T-helper 1 cell (primary cell): Measurements from ENCODE around the gene GFOD2.
"Not testable (repeated sequence)": the region's sequence is repeated elsewhere in the genome, so short reads cannot be mapped to it uniquely, and the experiment has no call there.

Source experiments
- DNase-seq, 5 donors: peaks; one replicate each; pipeline ENCODE4 v3.0.0-alpha.2; 2012 to 2020
- total RNA-seq, 4 donors: gene quantifications; one replicate each; lab custom pipeline; 2026; lab: John Stamatoyannopoulos, UW

Gene GFOD2, protein sequence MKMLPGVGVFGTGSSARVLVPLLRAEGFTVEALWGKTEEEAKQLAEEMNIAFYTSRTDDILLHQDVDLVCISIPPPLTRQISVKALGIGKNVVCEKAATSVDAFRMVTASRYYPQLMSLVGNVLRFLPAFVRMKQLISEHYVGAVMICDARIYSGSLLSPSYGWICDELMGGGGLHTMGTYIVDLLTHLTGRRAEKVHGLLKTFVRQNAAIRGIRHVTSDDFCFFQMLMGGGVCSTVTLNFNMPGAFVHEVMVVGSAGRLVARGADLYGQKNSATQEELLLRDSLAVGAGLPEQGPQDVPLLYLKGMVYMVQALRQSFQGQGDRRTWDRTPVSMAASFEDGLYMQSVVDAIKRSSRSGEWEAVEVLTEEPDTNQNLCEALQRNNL
- 14.5 to 22.9 (median 19.3) reads per million in 4 donors for total RNA-seq

DNA sequence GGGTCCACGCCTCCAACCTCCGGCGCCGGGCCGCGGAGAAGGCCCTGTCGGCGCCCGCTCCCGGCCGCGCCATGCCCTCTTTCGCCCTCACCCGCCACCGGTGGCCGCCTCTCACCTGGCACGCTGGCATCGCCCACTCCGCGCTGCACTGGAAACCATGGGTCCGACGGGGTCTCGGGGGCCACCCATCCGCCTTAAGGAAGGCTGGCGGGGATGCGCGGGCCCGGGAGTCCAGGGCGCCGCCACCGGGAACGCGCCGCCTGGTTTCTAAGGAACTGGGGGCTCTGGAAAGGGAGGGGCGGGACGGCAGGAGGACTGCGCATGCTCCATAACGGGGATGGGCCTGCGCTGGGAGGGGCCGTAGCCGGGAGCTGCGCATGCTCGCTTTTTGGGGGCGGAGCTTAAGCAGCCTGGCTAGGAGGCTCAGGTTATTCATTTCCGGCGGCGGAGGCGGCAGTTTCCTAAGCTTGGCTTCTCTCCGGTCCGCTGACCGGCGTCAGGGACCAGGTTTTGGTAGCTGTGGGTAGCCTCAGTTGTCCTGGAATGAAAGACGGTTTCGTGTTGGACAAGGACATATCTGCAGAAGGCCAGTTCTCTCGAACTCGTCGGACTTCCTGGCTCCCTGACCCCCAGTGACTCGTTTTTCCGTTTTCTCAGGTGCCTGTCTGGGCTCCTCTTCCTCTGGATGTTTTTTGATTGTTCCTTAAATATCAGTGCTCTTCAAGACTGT is at the start of gene GFOD2:
TSS of gene GFOD2 (minus strand) at position 269 of the 730 bp plus-strand sequence. CDS start 33,601 bp downstream, outside the sequence.
- peak; percentile 94 to 99 (median 97) for DNase-seq

DNA sequence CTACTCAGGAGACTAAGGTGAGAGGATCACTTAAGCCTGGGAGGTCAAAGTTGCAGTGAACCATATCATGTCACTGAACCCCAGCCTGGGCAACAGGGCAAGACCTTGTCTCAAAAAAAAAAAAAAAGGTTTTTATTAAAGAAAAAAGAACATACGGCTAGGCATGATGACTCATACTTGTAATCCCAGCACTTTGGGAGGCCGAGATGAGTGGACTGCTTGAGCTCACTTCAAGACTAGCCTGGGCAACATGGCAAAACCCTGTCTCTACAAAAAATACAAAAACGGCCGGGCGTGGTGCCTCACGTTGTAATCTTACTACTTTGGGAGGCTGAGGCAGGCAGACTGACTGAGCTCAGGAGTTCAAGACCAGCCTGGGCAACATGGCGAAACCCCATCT is 48.8 kb upstream of the GFOD2 start:
- no peak for DNase-seq

DNA sequence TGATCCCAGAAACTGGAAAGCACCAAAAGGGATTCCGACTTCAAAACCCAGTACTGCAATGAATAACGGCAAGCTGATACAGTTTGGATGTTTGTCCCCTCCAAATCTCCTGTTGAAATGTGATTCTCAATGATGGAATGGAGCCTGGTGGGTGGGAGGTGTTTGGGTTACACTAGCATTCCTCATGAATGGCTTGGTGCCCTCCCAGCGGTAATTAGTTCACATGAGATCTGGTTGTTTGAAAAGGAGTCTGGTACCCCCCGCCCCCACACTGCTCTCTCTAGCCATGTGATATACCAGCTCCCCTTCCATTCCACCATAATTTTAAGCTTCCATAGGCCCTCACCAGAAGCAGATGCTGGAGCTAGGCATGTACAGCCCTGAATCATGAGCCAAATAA is 47.2 kb upstream of the GFOD2 start:
- no peak for DNase-seq

DNA sequence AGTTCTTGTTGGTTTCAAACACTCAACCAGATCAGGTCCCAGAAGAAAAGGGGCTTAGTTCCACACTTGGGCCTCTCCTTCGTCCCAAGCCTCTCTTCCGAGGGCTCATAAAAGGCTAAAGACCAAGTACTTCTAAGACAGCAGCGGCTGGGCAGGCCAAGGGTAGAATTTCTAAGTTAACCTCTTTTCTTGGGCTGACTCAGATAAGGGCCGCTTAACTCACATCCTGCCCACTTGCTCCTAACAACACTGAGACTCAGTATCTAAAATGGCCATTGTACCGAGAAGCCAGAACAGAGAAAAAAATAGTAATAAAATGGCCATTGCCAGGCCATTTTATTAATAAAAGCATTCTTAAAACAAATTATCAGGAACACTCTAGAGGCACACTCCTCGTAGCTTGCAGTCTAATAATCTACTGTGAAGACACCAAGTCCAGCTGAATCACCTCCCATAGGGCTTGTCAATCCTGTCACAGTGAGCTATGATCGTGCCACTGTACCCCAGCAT is 45.1 kb upstream of the GFOD2 start:
- no peak for DNase-seq

DNA sequence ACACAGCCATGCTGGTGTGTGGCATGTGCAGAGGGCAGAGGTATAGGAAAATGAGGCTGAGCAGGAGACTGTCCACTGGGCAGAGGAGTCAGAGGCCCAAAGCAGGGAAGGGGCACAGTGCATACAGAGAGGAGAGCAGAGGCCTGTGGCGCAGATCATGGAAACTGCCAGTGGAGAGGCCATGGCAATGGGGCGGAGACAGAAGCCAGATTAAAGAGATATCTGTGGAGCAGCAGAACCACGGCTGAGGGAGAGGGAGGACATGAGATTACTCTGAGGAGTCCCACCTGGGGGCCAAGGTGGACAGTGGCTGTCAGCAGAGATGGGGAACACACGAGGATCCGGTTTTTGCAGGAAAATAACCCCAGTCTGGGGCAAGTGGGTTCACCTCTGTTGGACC is 44.0 kb upstream of the GFOD2 start:
- no peak for DNase-seq

DNA sequence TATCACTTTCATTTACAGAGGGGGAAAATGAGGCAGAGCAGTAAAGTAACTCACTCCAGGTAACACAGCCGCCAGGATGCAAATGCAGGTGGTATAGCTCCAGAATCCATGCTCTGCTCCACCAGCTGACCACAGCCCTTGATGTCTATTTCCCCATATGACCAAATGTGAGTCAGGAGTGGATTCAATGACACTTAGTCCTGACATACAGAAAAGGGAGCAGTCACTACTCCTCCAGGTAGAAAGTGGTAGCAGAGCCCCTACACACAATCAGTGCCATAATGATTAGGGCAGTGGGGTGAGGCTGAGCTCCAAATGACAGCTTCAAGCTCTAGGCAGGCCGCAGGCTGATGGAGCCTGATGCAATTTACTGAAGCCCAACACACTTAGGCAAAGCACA is 43.3 kb upstream of the GFOD2 start:
- no peak for DNase-seq

DNA sequence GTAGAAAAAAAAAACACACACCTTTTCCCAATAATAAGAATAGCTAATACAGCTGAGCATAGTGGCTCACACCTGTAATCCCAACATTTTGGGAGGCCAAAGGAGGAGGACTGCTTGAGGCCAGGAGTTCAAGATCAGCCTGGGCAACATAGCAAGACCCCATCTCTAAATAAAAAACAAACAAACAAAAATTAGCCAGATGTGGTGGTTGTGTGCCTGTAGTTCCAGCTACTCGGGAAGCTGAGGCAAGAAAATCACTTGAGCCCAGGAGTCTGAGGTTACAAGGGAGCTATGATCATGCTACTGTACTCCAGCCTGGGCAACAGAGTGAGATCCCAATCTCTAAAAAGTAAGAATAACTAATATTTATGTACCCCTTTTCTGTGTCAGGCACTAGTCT is 42.8 kb upstream of the GFOD2 start:
- no peak for DNase-seq

DNA sequence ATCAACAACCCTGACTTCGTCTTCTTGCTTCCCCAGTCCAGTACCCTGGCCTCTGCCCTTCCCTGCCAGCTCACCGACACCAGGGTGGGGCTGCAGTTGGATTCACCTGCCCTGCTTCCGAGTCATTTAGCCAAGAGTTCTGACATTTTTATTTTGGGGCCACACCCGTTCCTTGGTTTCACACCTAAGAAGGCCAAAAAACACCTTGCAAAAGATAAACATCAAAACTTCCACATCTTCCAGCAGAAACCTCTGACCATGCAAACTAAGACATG is 41.8 kb upstream of the GFOD2 start:
- DNase-seq = no peak

DNA sequence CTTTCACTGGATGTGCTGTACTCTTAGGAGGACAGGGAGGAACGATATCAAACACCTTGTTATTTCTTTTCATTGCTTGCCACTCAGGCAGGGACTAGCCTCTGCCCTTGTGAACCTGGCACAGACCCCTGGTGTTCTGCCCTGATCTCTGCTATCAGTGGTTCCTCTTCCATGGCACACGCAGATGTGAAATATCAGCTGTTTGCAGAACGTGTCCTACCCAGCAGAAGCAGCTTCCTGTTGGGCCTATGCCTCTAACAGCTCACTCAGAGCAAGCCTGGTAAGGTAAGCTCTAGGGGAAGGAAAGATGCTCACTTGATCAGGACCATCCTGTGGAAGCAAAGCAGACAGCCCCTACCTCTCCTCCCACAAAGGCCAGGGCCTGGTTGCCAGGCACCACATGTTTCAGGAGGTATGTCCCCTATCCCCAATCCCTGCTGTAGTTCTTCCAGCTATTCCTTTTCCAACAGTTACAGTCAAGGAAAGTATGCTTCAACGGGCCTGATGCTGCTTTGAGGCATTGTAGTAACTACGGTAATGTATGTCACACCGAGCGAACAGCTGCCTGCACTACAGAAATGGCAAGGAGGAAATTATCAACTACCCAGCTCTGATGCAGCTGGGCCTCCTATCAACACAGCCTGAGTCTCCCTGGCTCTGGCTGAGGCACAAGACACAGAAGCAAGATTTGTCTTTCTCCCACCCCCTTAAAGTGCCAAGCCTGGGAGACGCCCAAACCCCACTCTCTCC is 41.3 kb upstream of the GFOD2 start:
- DNase-seq = no peak

DNA sequence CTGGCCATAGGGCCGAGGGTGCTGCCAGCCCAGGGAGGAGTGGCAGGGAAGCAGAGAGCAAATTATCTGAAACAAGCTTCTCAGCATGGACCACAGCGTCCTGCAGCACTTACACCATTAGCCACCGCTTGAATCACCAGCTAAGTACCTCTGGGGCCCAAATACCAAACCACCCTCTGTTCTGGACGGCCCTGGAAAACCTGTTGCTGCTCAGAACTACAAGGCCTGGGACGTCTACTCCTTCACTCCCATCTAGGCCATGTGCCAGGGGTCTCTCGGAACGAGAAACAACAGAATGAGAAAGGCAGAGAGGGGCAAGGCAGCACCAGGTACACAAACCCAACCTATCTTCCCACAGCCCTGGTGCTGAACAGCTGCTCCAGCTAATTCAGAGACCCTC is 39.9 kb upstream of the GFOD2 start:
- no peak for DNase-seq

DNA sequence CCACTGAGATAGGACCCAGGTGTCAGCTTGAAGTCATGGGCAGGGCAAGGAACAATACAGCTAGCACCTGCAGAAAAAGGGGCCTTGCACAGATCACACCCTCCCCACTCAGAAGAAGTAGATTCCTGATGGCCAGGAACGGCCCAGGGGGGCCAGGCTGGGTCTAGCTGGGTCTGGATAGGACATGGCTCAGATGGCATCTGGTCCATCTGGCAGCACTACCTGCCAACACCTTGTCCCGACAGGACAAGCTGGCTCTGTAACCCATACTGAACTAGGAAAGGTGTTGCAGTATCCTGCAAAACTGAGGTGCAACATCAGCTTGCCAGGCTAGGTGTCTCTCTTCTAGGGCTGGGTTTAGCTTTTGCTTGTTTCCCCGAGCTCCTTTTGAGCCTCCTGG is 38.9 kb upstream of the GFOD2 start:
- DNase-seq = no peak

DNA sequence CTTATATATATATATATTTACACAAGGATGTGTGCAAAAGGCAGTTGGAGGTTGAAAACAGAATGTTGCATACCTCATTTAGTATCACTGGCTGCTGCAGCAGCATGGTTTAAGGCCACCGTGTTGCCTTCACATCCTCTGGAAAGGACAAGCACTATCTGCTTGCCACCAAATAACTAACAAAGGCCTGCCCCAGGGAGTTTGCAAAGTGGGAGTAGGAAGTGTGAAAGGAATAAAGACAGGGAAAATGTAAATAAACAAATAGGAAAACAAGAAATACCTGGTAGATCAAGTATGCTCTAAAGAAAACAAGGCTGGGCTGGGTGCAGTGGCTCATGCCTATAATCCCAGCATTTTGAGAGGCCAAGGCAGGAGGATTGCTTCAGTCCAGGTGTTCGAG is 33.5 kb upstream of the GFOD2 start:
- DNase-seq = no peak

DNA sequence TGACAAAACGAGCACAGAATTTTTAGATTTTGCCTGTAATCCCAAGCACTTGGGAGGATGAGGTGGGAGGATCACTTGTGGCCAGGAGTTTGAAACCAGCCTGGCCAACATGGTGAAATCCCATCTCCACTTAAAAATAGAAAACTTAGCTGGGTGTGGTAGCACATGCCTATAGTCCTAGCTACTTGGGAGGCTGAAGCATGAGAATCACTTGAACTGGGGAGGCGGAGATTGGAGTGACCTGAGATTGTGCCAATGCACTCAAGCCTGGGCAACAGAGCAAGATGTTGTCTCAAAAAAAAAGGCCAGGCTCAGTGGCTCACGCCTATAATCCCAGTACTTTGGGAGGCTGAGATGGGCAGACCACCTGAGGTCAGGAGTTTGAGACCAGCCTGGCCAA is 32.2 kb upstream of the GFOD2 start:
- DNase-seq = not testable (repeated sequence)

DNA sequence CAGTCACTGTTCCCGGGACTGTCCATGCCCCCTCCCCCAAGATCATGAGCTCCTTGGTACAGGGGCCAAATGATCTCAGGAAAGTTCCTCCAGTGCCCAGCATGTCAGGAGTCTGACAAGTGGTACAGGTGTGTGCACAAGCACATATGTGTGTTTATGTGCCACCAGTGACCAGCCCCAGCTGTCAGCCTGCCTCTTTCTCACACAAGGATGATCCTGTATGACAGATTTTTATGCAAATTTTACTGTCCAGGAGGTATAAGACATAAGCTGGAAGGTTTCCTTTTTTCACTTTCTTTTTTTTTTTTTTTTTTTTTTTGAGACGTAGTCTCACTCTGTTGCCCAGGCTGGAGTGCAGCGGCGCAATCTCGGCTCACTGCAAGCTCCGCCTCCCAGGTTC is 31.4 kb upstream of the GFOD2 start:
- DNase-seq = no peak

DNA sequence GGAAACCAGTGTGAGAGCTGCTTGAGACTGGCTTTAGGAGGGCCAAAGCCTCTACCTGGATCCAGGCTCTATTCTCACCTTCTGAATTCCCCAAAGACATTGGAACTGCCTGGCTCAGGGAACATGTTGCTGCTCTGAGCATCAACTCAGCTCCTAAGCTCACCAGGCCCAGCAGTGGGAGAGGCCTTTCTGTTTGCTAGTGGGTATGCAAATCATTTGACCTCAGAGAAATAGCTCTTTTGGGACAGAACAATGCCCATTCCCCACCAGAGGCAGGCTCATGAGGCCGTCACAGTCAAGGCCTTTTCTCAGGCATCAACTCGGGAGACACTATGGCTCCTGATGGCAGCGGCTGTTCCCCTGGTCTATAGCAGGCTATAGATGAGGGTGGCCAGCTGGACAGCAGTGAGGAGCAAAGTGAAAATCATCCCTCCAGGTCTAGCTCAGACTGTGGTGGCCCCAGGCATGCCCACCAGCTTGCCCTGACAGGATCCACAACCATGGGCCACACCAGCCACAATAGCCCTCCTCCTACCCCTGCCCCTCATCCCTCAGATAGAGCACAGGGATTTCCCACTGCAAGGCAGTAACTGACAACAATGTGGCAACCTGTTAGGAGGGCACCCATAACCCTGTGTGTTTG is 30.4 kb upstream of the GFOD2 start:
- DNase-seq = no peak

DNA sequence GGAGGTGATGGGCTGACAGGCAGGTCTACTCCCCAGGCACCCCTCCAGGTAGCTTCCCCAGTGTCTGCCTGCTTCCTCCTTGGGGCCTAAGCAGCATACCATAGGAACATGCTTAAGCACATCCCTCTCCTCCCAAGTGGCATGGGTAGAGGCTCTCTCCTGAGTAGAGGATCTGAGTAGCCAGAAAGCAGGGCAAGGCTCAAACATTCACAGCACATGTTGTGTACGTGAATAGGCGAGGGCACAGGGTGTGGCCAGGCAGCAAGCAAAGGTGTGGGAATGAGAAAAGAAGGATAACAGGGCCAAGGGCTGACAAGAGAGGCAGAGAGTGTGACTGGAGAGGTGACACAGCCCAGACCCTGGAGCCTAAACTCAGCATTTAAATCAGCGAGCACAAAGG is 29.7 kb upstream of the GFOD2 start:
- no peak for DNase-seq

DNA sequence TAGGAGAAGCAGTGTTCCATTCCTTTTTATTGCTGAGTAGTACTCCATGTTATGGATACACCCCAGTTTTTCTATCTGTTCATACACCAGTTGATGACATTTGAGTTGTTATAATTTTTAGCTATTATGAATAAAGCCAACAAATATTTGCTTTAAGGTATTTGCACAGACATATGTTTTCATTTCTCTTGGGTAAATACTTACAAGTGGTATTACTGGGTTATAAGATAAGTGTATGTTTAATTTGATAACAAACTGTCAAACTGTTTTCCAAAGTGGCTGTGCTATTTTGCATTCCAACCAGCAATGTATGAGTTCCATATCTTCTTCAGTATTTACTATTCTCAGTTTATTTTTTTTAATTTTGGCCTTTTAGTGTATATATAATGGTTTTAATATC is 27.7 kb upstream of the GFOD2 start:
- no peak for DNase-seq

DNA sequence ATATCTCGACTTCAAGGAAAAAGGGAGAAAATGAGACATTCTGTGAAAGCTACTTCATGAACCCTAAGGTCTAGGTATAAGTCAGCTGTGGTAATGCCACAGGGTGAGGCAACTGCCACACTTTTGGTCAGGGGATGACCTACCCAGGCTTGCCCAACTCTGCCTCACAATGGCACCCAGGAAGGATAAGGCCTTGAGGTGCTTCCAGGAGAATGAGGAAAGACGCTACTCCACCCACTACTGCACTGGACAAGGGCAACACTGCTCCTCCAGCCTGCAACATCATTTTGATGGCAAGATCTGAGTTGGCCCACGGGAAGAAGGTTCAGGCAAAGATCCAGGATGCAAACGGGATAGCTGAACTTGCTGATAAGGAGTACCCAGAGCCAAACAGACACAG is 22.0 kb upstream of the GFOD2 start:
- no peak for DNase-seq

DNA sequence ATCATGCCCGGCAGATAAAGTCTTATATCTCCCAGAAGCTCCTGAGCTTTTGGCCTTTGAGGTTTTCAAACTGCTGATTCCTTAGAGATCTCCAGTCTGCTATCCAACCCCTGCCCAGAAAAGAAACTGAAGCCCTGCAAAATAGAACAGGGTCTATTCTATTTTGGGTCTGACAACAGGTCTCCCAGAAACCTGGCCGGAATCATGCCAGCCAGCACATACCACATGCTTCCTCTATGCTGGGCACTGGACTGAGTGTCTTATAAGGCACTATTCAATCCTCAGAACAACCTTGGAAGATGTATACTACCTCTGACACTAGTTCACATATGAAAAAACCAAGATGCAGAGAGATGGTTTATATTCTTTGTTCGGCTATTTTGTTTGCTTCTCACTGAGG is 21.3 kb upstream of the GFOD2 start:
- DNase-seq = no peak

DNA sequence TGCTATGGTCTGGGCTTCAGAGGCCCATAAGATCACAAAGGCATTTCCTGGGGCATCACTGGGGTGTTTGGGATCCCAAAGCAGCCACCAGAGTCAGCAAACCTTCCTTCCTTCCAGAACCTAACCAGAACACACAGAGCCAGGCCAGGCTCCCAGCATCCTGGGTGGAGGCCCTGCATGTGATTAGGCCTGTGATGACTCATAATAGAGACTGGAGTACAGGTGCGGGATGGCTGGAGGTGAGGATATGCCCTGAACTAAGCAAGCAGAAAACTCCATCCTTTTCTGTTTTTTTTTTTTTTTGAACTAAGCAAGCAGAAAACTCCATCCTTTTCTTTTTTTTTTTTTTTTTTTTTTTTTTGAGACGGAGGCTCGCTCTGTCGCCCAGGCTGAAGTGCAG is 17.7 kb upstream of the GFOD2 start:
- no peak for DNase-seq

DNA sequence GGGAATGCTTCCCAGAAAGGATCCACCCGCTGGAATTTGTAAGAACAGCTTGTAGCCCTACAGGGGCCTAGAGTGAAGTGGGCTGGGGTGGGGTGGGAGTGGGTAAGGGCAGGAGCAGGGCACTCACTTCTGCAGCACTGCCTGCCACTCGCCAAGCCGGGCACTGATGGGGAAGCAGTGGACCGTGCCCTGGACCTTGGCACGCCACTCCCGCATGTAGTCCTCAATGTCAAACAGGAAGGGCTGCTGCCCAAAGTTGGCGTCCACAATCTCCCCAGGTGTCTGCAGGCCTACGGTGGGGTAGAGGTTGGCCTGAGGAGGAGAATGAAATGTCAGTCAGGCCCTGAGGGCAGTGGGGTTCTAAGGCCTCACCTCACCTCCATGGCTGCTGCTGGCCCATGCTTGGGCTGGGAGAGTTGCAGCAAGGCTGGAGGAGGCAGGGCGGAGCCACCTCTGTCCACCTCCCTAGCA is 15.7 kb upstream of the GFOD2 start:
- DNase-seq = no peak

DNA sequence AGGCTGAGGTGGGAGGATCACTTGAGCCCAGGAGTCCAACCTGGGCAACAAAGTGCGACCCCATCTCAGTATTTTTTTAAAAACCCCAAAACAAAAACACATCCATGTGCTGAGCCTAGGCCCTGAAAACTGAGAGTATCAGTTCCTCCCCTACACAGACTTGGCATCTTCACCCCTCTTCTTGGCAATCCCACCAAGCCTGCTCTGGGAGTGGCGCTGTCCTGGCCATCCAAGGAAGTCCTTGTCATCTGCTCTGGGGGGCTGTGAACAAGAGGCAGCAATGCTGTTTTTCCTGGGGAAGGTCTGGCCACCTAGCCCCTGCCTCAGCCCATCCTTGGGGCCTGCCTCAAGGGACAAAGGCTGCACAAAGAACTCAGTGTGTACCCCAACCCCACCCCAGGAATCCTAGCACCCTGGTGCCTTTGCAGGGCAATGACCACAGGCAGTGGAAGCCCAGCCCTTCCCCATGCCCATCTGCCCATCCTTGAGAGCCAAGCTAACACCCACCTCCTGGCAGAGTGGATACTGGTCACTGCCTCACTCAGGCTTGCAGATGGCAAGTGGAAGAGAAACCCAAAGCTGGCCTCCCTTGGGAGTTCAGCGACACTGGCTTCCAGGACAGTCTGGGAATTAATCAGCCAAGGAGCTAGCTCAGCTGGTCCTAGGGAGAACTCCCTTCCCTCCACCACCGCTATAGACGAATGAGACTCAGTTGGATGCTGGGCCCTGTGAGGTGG is 14.8 kb upstream of the GFOD2 start:
- DNase-seq = no peak
